Inferior parietal cortex (tissue), 1 donor: ENCODE measurements around the gene TSSK6.
"Not testable (repeated sequence)": the region's sequence is repeated elsewhere in the genome, so short reads cannot be mapped to it uniquely, and the experiment has no call there.

Experiments
- DNase-seq: peaks from one replicate; pipeline ENCODE4 v3.0.0-alpha.2; 2016; ENCODE audit errors: extremely low spot score

Gene TSSK6

GRCh38 chr19:19487950-19488874, 27.1 kb downstream of the TSSK6 start:
- DNase-seq, result no peak

- DNase-seq, result no peak
Observed at GRCh38 chr19:19487077-19487949, 28.0 kb downstream of the TSSK6 start.

- DNase-seq, result no peak
Observed at GRCh38 chr19:19486343-19487076, 28.8 kb downstream of the TSSK6 start.

- no peak for DNase-seq
Observed at GRCh38 chr19:19485998-19486290, 29.4 kb downstream of the TSSK6 start.

- no peak for DNase-seq
Observed at GRCh38 chr19:19485161-19485997, 30.0 kb downstream of the TSSK6 start.

GRCh38 chr19:19482809-19483596, 32.3 kb downstream of the TSSK6 start:
- DNase-seq, result no peak

GRCh38 chr19:19480688-19481087, 34.7 kb downstream of the TSSK6 start:
- no peak for DNase-seq

GRCh38 chr19:19477705-19478383, 37.5 kb downstream of the TSSK6 start:
- no peak for DNase-seq

GRCh38 chr19:19475849-19476828, 39.2 kb downstream of the TSSK6 start:
- DNase-seq, result no peak

GRCh38 chr19:19475015-19475765, 40.2 kb downstream of the TSSK6 start:
- no peak for DNase-seq

GRCh38 chr19:19472106-19472505, 43.2 kb downstream of the TSSK6 start:
- DNase-seq, result not testable (repeated sequence)

GRCh38 chr19:19471682-19472081, 43.7 kb downstream of the TSSK6 start:
- DNase-seq, result no peak

- DNase-seq, result no peak
Observed at GRCh38 chr19:19470579-19470978, 44.8 kb downstream of the TSSK6 start.

GRCh38 chr19:19468424-19469050, 46.8 kb downstream of the TSSK6 start:
- no peak for DNase-seq

GRCh38 chr19:19466201-19466600, 49.1 kb downstream of the TSSK6 start:
- DNase-seq, result no peak

GRCh38 chr19:19465436-19466070, 49.8 kb downstream of the TSSK6 start:
- no peak for DNase-seq
